Gastrocnemius medialis (tissue), 4 donors: ENCODE measurements around the gene SFT2D1. TPM values are rescaled to one million over a fixed set of nuclear protein-coding genes. Genes with fewer than 3 reads are reported as not detected.

Experiments used
- ATAC-seq, 2 donors: fragments of 150-250 bp; one replicate each; pipeline ENCODE4 v1.9.1; 2016
- DNase-seq, 2 donors: peaks; one replicate each; pipeline ENCODE4 v3.0.0-alpha.2; 2019
- H3K27ac ChIP-seq, 4 donors: fragments of 200-600 bp; sonication (generic); 1 replicate in 1 of 4; 2 replicates in 3 of 4; pipeline ENCODE4 v1.5.1; 2016 to 2018; ENCODE audit warnings: mild to moderate bottlenecking in 2 of 4, moderate library complexity in 1 of 4
- H3K27me3 ChIP-seq, 3 donors: fragments of 200-600 bp; sonication (generic) in 2 of 3; 1 replicate in 1 of 3; 2 replicates in 2 of 3; pipeline versions ENCODE4 v1.5.1 to v1.6.0; 2016 to 2019; ENCODE audit warnings: mild to moderate bottlenecking in 1 of 3, moderate library complexity in 1 of 3
- H3K36me3 ChIP-seq, 2 donors: fragments of 200-600 bp; sonication (generic) in 1 of 2; one replicate each; pipeline ENCODE4 v1.5.1; 2017 to 2018
- H3K4me1 ChIP-seq, 2 donors: fragments of 200-600 bp; sonication (generic) in 1 of 2; one replicate each; pipeline ENCODE4 v1.5.1; 2016 to 2017; ENCODE audit warnings: mild to moderate bottlenecking in 2 of 2
- H3K4me3 ChIP-seq, 4 donors: fragments of 200-600 bp; sonication (generic) in 3 of 4; 1 replicate in 1 of 4; 2 replicates in 3 of 4; pipeline ENCODE4 v1.5.1; 2016 to 2019; ENCODE audit warnings: mild to moderate bottlenecking in 2 of 4
- H3K9me3 ChIP-seq, 3 donors: fragments of 200-600 bp; sonication (generic) in 2 of 3; 1 replicate in 1 of 3; 2 replicates in 2 of 3; pipeline ENCODE4 v1.5.1; 2016 to 2019
- POLR2A ChIP-seq, 2 donors: fragments of 450-650 bp; IDR thresholded peaks; one replicate each; pipeline ENCODE4 v1.6.1; 2017; ENCODE audit warnings: antibody characterized with exemption in 2 of 2, mild to moderate bottlenecking in 2 of 2, moderate library complexity in 2 of 2
- in situ Hi-C, 4 donors: fragments of 200-750 bp; cut with MboI; loops; one replicate each; pipeline versions ENCODE4 v1.15.0 to v1.8.0; 2017; ENCODE audit warnings: low sequenced_read_pairs in 4 of 4
- intact Hi-C: fragments of 100-400 bp; cut with DNase I; formaldehyde crosslinking; loops from one replicate; pipeline ENCODE4 v1.15.1; 2023; ENCODE audit warnings: low total_unique reads
- total RNA-seq, 4 donors: library from RNA; depleted of rRNA; stranded (reverse); fragments of >200 nt; gene quantifications; one replicate each; pipeline versions ENCODE4 v1.1.0 to v1.2.3, GENCODE V29; 2016
- TF ChIP-seq, protein P1 (sequence below), 5 experiments: fragments of 450-650 bp in 3 of 5; fragments of 200-600 bp in 2 of 5; sonication (generic) in 2 of 5; IDR thresholded peaks in 4 of 5; conservative IDR thresholded peaks in 1 of 5; 1 replicate in 4 of 5; 2 replicates in 1 of 5; pipeline ENCODE4 v1.5.1; 2016 to 2019; ENCODE audit warnings: antibody characterized with exemption in 5 of 5, mild to moderate bottlenecking in 3 of 5, moderate library complexity in 3 of 5

The SFT2D1 gene
- total RNA-seq, 4 donors from 2014 or later, result 14.1 to 29.0 (median 16.8) TPM

DNA sequence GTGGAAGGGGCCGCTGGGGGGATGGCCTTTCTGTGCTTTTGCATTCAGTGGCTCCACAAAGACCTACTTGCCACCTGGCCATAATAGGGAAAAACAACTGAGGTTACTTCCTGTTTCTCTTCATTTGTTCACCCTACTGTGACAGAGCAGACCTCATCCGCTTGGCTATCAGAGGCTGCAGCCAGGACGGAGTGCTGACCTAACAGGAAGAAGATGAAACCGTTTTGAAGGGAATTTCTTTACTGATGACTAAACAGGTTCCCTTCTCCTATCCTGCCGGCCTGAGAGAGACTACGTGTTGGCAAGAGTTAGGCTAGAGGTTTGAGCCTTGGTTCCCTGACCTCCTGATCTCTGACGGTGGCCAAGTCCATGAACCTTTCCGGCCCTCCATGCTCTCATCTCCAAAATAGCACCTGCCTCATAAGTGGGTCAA is 55.5 kb downstream of the SFT2D1 start:
- H3K4me1 ChIP-seq, result no peaks in the 10 kb centered on the region
- DNase-seq (no peak), ATAC-seq (peak in 1 of 2 donors; percentile 41)
- no peaks in the 10 kb centered on the region for H3K9me3 ChIP-seq
- intact Hi-C loops (no loop called here), in situ Hi-C loops (no loop called here)
- no peaks in the 10 kb centered on the region for H3K36me3 ChIP-seq
- H3K27me3 ChIP-seq, result peaks cover 6% of the 10 kb centered on the region in 3 donors
- no peak overlapping the region for H3K4me3 ChIP-seq
- no peak for TF ChIP-seq POLR2A (IDR thresholded peaks at IDR 0.05)
- TF ChIP-seq, protein P1, sequence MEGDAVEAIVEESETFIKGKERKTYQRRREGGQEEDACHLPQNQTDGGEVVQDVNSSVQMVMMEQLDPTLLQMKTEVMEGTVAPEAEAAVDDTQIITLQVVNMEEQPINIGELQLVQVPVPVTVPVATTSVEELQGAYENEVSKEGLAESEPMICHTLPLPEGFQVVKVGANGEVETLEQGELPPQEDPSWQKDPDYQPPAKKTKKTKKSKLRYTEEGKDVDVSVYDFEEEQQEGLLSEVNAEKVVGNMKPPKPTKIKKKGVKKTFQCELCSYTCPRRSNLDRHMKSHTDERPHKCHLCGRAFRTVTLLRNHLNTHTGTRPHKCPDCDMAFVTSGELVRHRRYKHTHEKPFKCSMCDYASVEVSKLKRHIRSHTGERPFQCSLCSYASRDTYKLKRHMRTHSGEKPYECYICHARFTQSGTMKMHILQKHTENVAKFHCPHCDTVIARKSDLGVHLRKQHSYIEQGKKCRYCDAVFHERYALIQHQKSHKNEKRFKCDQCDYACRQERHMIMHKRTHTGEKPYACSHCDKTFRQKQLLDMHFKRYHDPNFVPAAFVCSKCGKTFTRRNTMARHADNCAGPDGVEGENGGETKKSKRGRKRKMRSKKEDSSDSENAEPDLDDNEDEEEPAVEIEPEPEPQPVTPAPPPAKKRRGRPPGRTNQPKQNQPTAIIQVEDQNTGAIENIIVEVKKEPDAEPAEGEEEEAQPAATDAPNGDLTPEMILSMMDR (IDR thresholded peaks at IDR 0.05 in 4 of 5, conservative IDR thresholded peaks at IDR 0.05 in 1 of 5), result no peak
- no peak overlapping the region for H3K27ac ChIP-seq

DNA sequence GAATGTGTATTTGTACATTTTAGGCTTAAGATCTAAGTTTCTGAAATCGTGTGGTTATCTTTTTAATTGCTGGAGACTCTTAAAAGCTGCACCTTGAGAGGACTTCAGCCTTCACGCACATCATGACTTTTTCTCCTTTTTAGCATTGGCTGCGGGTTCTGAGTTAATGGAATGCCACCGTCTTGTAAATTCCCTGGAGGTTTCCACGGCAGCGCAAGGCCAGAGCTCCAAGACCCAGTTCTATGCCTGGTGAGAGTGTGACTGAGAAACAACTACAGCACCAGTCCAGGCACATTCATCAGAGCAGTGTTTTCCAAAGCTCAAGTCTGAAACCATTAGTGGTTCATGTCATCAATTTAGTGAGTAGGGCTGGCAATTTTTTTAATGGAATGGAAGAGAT is 57.1 kb downstream of the SFT2D1 start:
- Histone ChIP-seq H3K27me3 (peaks cover 6% of the 10 kb centered on the region in 3 donors), H3K4me3 (no peak overlapping the region), H3K9me3 (no peaks in the 10 kb centered on the region), H3K27ac (no peak overlapping the region), H3K36me3 (no peaks in the 10 kb centered on the region), H3K4me1 (no peaks in the 10 kb centered on the region)
- in situ Hi-C loops, result no loop called here
- DNase-seq (no peak), ATAC-seq (no peak)
- intact Hi-C loops, result no loop called here
- TF ChIP-seq POLR2A (IDR thresholded peaks at IDR 0.05), result no peak
- TF ChIP-seq, protein P1 (IDR thresholded peaks at IDR 0.05 in 4 of 5, conservative IDR thresholded peaks at IDR 0.05 in 1 of 5), result no peak

DNA sequence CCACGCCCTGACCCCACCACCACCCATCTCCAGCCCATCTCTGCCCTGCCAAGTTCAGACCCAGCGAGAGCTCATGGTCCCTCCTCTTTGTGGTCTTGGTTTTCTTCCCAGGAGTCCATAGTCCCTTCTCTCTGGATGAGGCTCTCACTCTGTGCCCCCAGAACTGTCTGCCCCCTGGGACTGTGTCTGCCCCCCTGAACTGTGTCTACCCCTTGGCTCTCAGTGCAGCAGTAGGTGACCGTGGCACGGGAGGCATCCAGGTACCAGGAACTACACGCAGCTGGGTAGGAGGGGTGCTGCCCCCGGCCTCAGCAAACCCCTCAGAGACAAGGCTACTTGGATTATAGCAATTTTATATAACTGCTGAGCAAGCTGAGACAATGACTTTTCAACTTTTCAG is 57.7 kb downstream of the SFT2D1 start:
- Histone ChIP-seq H3K4me1 (no peaks in the 10 kb centered on the region), H3K27ac (no peak overlapping the region), H3K9me3 (no peaks in the 10 kb centered on the region), H3K27me3 (peaks cover 6% of the 10 kb centered on the region in 3 donors), H3K4me3 (no peak overlapping the region), H3K36me3 (no peaks in the 10 kb centered on the region)
- intact Hi-C loops, result no loop called here
- TF ChIP-seq, protein P1 (IDR thresholded peaks at IDR 0.05 in 4 of 5, conservative IDR thresholded peaks at IDR 0.05 in 1 of 5), result no peak
- TF ChIP-seq POLR2A (IDR thresholded peaks at IDR 0.05), result no peak
- ATAC-seq, result no peak
- no peak for DNase-seq
- in situ Hi-C loops, result no loop called here

DNA sequence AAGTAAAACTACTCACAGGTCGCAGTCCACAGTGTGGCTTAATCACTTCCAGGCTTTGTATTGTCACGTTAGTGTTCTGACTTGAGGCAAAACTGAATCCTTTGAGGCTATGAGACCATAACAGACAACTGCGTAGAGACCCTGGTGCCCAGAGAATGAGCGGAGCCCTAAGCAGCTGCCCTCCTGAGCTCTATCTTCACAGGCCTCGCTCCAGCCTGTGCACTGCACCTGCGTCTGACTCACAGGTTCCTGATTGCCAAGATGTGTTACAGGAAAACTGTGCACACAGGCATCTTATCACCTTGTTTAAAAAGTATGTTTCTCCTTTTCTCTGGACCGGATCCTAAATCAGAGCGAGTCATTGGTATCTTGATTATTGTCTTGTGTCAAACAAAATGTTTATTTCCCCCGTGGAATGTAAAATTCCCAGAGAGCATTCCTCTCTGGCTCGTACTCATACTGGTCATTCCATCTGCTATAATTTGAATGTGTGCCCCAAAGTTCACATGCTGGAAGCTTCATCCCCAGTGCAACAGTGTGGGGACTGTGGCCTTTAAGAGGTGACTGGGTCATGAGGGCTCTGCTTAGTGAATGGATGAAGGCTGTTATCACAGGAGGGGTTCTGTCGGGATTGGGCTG is 59.8 kb downstream of the SFT2D1 start:
- TF ChIP-seq, protein P1 (IDR thresholded peaks at IDR 0.05 in 4 of 5, conservative IDR thresholded peaks at IDR 0.05 in 1 of 5), result no peak
- no peak for TF ChIP-seq POLR2A (IDR thresholded peaks at IDR 0.05)
- in situ Hi-C loops, result no loop called here
- ATAC-seq (no peak), DNase-seq (no peak)
- Histone ChIP-seq H3K36me3 (no peaks in the 10 kb centered on the region), H3K4me3 (no peak overlapping the region), H3K27me3 (peaks cover 6% of the 10 kb centered on the region in 3 donors), H3K4me1 (no peaks in the 10 kb centered on the region), H3K27ac (no peak overlapping the region), H3K9me3 (no peaks in the 10 kb centered on the region)
- intact Hi-C loops, result no loop called here

DNA sequence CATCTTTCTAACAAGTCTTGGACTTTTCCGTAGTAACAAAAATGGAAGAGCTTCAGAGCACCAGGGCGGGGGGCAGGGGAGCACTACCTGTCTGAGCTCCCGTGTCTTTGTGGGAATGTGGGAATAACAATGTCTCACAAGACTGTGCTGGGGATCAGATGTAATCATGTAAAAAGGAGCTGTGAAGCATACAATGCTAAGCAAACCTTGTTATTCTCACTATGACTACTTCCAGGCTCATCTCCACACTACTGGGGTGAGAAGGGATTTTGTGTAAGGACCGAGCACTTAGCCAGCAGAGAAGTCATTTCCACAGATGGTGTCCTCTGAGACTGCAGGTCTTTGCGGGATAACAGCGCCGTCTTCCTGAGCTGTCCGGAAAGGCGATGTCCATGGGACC is 61.2 kb downstream of the SFT2D1 start:
- H3K4me3 ChIP-seq, result no peak overlapping the region
- no peak for ATAC-seq
- no peak overlapping the region for H3K27ac ChIP-seq
- peaks cover 6% of the 10 kb centered on the region in 3 donors for H3K27me3 ChIP-seq
- in situ Hi-C loops (no loop called here), intact Hi-C loops (no loop called here)
- no peaks in the 10 kb centered on the region for H3K9me3 ChIP-seq
- TF ChIP-seq POLR2A (IDR thresholded peaks at IDR 0.05), result no peak
- TF ChIP-seq, protein P1 (IDR thresholded peaks at IDR 0.05 in 4 of 5, conservative IDR thresholded peaks at IDR 0.05 in 1 of 5), result no peak
- H3K36me3 ChIP-seq, result no peaks in the 10 kb centered on the region
- no peaks in the 10 kb centered on the region for H3K4me1 ChIP-seq
- DNase-seq, result no peak
